Muscle of back (tissue), 11 donors: ENCODE results near the gene RXYLT1. TPM values are rescaled to one million over a fixed set of nuclear protein-coding genes. Genes with fewer than 3 reads are reported as not detected.
"Not testable (repeated sequence)": the region's sequence is repeated elsewhere in the genome, so short reads cannot be mapped to it uniquely, and the experiment has no call there.

Source experiments
- DNase-seq, 3 donors: peaks; one replicate each; pipeline versions ENCODE4 v3.0.0 to v3.0.0-alpha.2; 2013
- polyA plus RNA-seq, 10 donors: library from polyadenylated mRNA; unstranded; fragments of 120-200 nt; gene quantifications; one replicate each; pipeline ENCODE4 v1.2.1, GENCODE V29; 2013; ENCODE audit not compliant: insufficient read length in 10 of 10

The RXYLT1 gene
- polyA plus RNA-seq, 10 donors, result 16.9 to 22.9 (median 18.4) TPM

DNA sequence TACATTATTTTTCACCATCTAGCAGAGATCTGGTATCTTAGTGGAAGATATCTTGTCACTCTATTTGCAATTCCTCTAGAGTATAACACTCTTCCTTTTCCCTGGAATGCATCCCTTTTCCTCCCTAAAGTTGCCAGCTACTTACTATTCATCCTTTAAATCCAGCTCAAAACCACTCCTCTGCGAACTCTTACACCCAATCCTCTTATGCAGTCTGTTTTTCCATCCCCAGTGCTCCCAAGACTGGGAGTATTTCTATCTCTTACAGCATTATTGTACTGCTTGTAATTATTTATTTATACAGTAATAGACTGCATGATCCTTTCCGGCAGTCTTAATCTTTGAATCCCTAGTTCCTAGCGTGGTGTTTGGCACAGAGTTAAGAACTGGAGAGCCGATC is 61.9 kb downstream of the RXYLT1 start:
- no peak for DNase-seq

DNA sequence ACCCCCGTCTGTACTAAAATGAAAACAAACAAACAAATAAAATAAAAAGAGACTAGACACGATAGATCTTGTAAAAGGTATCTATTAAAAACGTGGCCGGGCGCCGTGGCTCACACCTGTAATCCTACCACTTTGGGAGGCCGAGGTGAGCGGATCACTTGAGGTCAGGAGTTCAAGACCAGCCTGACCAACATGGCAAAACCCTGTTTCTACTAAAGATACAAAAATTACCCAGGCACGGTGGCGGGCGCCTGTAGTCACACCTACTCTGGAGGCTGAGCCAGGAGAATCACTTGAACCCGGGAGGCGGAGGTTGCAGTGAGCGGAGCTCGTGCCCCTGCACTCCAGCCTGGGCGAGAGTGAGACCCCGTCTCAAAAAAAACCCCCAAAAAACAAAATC is 63.0 kb downstream of the RXYLT1 start:
- DNase-seq, result not testable (repeated sequence)

DNA sequence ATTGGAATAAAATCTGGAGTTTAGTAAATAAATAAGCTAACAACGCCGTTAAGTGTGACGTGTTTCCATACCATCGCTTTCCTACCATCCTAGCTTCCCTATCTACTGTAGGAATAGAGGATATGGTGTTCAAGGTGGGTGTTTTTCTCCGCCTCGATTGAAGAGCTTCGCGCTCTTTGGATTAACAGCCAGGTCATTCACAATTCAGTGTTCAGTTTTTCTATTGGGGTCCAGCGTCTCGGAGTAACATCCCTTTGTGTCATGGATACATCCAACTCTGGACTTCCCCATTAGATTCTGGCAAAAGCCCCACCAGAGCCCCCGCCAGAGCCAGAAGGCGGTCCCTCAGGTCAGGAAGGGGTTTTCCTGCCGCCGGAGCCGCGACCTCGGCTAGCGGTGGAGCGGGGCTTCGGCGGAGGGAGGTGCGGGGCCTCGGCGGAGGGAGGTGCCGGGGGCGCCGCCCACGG is 63.6 kb downstream of the RXYLT1 start:
- DNase-seq, result no peak

DNA sequence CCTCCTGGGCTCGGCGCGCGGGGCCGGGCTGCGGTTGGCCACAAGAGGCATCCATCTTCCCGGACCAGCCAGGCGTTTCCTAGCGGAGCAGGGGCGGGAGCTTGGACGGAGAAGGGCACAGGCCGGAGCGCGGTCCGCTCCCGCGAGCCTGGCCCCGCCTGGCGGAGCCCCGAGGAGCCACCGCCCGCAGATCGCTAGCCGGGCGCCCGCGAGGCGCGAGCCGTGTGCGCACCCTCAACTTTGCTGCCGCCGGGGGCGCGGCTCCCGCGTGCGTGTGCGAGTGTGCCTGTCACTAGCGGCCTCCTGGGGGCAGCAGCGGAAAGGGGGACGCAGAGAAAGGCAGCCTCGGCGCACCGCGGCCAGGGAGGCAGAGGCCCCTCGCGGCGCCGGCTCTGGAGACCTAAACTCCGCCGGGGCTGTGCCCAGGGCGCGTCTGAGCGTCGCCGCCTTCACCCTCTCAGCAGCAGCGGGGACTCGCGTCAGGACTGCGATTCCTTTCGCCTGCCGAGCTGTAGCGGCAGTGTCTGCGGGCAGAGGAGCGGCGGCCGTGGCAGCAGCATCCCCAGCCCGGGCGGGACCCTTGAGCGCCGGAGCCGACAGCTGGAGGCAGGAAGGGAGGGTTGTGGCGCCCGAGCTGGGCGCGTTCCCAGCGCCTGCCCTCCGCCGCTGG is 64.1 kb downstream of the RXYLT1 start:
- DNase-seq, result peak; percentile 92 to 97 (median 93)

DNA sequence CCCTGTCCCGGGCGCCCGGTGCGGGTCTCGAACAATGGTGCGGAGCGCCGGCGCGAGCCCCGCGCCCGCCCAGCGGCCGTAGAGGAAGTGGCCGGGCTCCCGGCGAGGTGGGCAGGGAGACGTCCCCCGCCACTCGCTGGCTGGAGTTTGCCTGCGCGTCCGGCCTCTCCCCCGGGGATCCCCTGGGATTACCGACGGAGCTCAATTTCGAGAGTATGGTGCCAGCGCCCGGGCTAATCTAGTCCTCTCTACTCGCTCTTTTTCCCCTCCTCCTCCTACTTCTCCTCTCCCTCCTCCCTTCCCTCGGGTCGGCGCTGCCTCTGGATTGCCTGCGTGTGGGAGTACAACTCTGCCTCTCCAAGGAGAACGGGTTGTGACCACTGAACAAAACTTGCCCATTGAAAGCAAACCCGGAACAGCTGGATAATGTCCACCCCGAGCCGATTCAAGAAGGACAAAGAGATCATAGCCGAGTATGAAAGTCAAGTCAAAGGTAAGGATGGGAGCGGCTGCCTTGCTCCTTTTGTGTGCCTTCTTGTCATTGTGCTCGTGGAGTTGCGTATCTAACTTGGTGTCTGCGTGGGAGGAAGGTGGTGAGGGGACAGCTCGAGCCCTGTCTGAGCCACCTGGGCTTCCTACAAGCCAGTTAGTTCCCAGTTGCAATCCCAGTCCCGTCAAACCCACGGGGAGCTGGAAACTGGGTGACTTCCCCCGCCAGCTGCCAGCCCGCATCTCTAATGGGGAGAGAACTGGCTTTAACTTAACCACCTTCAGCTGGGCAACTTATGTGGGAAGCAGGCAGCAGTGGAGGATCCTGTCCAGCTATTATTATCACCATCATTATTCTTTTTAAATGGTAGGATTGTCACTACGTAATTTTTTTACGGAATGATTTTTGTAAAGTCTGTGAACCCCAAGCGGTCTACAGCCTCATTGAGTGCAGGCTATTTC is 65.0 kb downstream of the RXYLT1 start, which contains the start of gene SRGAP1:
TSS of gene SRGAP1 (plus strand) at position 310 of the 951 bp plus-strand sequence. CDS start at position 427, 117 bp downstream.
- DNase-seq, result peak; percentile 65 to 91 (median 71)

DNA sequence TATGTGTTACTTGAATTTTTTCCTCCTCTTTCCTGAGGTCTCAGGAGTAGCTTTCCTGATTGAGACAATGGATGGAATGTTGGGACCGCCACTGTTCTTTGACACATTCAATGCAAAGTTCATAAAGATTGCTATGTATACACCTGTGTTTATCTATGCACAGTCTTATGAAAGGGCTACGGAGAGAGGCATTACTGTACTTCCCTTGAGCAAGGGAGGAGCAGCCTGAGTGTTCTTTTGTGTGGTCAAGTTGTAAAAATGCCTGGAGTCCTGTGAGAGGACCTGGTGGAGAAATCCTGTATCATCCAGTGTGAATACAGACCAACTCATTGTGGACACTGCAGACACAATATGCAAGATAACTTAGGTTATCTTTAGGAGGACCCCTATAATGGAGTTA is 66.0 kb downstream of the RXYLT1 start:
- DNase-seq, result peak in 1 of 3 donors; percentile 50

DNA sequence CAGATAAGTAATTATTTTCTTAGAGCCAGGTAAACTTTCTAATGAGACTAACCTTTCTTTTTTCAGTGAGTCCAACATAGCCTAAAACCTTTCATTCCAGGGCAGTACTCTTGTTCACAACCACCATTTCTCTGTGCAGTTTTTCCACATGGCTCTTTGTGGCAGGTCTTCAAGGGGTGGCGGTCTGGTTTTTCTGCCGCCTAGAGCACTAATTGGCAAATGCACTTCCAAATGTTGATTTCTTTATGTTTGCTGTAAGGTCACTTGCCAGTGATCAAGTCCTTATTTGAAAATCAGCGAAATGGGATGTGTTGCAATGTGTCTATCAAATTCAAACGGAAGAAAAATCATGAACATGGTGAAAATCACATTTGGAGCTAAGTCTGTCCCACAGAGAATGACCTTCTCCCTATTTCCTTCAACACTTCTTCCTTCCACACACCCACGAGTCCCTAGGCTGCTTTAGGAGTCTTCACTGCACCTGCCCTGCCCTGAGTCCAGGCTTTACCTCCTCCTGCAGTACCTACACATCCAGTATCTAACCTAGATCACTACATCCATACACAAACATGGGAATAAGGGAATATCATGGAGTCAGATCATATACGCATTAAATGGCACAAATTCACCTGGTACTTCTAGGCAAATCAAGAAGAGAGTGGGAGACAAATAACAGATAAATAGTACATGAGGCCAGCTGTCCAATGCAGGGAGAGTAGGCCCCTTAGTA is 66.7 kb downstream of the RXYLT1 start:
- peak in 1 of 3 donors; percentile 14 for DNase-seq

DNA sequence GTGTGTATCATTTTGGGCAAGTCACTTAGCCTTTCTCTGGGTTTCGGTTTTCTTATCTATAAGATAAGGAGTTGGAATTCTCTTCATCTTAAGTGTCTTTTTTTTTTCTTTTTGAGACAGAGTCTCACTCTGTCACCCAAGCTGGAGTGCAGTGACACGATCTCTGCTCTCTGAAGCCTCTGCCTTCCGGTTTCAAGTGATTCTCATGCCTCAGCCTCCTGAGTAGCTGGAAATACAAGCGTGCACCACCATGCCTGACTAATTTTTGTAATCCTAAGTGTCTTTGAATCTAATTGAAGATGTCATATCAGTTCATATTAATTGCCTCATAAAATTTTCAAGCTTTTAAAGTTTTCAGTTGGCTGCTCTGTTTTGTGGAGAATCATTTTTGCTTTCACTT is 68.7 kb downstream of the RXYLT1 start:
- peak in 1 of 3 donors; percentile 9 for DNase-seq

DNA sequence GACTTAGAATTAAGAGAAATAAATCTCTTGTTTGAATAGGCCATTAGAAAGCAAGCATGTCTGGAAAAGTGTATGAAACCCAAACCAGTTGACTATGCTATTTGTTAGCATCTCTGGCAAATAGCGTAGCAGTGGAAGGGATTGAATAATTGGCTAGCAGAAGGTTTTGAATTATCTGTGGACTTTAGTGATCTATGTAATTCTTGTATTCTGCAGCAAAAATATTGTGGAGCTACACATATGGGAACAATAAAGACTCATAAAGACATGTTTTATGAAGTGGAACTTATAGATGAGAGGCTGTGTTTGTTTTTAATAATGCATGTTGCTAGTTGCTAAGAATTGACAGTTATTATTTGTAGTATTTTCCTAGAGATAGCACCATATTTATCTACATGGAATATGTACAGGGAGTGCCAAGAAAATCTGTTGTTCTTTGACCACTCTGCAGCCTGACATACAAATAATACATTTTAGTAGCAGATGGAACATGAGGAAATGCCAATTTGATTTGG is 69.5 kb downstream of the RXYLT1 start:
- peak in 2 of 3 donors; percentile 34 to 78 for DNase-seq

DNA sequence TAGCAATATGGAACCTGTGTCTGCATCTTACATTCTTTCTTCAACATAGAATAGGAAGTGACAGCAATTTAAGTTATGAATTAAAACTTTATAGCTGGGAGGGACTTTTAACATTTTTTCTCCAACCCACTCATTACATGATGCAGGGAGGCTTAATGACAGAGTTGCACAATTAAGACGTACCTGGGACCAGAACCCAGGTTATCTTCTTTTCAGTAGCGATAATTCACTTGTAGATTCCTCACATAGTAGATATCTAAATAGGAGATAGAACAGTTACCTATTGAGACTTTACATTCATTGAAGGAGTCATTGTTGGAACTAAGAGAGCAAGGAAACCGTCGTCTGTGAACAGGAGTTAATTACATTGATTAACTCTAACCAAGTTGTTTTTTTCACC is 69.9 kb downstream of the RXYLT1 start:
- no peak for DNase-seq

DNA sequence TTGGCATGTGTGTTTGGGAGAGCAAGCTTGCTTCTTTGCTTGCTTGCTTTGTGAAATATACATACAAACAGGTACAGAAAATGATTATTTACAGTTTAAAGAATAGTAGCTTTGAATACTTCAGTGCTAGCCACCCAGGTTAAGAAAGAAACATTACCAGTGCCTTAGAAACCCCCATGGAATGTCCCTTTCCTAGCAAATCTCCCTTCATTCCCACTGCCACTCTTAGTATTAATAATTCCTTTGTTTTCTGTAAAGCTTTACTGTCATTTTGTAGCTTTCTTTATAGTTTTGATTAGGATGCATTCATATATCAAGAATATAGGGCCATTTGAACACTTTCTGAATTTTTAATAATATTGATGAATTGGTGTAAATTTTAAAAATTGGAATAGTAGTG is 74.3 kb downstream of the RXYLT1 start:
- no peak for DNase-seq

DNA sequence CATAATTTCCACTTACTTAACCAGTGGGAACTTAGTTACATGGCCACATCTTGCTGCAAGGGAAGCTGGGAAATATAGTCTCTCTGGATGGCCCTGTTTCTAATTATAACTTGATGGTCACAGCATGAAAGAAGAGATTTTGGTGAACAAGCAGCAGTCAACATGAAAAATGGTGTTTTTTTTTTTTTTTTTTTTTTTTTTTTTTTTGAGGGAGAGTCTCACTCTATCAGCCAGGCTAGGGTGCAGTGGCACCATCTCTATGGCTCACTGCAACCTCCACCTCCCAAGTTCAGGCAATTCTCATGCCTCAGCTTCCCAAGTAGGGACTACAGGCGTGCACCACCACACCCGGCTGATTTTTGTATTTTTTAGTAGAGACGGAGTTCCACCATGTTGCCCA is 75.6 kb downstream of the RXYLT1 start:
- no peak for DNase-seq

DNA sequence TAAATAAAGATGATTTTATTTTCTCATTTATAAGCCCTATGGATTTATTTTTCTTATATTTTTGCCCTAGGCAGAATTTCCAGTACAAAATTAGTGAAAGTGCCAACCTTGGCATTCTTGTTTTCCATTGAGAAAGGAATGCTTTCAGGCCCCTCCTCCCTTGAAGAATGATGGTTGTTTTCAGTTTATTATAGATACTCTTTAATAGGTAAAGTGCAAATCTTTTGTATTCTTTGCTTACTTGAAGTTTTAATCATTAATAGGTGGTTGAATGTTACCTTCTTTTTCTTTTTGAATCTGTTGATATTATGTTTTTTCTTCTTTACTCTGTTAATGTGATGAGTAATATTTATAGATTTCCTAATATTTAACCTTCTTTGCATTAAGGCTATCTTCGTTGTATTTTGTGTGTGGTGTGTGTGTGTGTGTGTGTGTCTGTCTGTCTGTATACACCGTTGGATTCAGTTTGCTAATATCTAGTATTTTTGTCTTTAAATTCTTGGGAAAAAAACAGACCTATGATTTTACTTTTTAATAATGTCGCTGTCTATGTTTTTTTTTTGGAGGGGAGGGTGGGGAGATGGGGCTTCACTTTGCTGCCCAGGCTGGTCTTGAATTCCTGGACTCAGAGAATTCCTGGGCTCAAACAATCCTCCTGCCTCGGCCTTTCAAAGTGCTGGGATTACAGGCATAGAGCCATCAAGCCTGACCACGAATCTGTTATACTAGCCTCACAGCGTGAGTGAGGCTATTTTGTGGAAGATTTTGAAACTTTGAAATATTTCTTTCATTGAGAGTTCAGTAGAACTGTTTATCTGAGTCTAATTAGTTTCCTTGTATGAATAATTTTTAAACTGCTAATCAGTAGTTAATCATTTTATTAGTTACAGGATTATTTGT is 78.3 kb downstream of the RXYLT1 start:
- DNase-seq, result no peak

Other genes with a start within 250 kb of the RXYLT1 start
- 10 to 100 TPM in 4 of 10 donors, 1 to 10 TPM in 6; 4.6 to 15.0 (median 8.0) TPM for gene DPY19L2, start 111.4 kb upstream of the RXYLT1 start, polyA plus RNA-seq
- gene SRGAP1, start 64.8 kb downstream of the RXYLT1 start, polyA plus RNA-seq, result 1 to 10 TPM; 4.7 to 8.5 (median 6.8) TPM